Measurements from ENCODE around the gene SLC12A4.

Gene SLC12A4

DNA sequence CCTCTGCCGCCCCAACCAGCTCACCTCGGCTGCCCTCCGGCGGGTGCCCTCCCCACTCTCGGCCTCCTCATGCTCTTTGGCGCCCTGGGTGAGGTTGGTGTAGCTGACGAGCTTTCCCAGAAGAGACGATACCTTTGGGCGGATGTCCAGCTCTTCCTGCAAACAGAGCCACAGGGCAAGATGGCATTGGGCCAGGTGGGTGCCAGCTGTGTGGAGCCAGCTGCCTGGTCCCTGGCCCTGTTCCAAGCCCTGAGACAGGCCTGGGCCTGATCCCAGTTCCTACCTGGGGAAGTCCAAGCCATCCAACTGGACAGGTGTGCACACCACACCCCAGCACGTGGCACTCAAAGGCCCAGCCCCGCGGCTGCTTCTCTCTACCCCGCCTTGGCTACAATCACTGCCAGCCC, 6.9 kb downstream of the SLC12A4 start:
- H3K4me2 ChIP-seq (ENCODE audit: low read depth, low read length, poor library complexity, severe bottlenecking): no peak overlapping the region
- H3K36me3 ChIP-seq (ENCODE audit: low read length): no peaks in the 10 kb centered on the region
- TF ChIP-seq, protein P1, sequence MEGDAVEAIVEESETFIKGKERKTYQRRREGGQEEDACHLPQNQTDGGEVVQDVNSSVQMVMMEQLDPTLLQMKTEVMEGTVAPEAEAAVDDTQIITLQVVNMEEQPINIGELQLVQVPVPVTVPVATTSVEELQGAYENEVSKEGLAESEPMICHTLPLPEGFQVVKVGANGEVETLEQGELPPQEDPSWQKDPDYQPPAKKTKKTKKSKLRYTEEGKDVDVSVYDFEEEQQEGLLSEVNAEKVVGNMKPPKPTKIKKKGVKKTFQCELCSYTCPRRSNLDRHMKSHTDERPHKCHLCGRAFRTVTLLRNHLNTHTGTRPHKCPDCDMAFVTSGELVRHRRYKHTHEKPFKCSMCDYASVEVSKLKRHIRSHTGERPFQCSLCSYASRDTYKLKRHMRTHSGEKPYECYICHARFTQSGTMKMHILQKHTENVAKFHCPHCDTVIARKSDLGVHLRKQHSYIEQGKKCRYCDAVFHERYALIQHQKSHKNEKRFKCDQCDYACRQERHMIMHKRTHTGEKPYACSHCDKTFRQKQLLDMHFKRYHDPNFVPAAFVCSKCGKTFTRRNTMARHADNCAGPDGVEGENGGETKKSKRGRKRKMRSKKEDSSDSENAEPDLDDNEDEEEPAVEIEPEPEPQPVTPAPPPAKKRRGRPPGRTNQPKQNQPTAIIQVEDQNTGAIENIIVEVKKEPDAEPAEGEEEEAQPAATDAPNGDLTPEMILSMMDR (IDR thresholded peaks at IDR 0.05; ENCODE audit: insufficient read depth, low read length, poor library complexity, severe bottlenecking): no peak
- no peak for TF ChIP-seq EZH2phosphoT487 (conservative IDR thresholded peaks at IDR 0.05; ENCODE audit: low read length)
- no peak overlapping the region for H3K4me3 ChIP-seq (ENCODE audit: insufficient read depth, low read length, poor library complexity, severe bottlenecking)
- no peaks in the 10 kb centered on the region for H3K9me2 ChIP-seq (replicated peaks; ENCODE audit: insufficient read depth, low read length)
- H3K27me3 ChIP-seq (ENCODE audit: low read length): no peaks in the 10 kb centered on the region
- H3K79me2 ChIP-seq (ENCODE audit: insufficient read depth, low read length): no peaks in the 10 kb centered on the region
- no peak overlapping the region for H3K9ac ChIP-seq (ENCODE audit: low read length)
- H3K27ac ChIP-seq (ENCODE audit: low read depth, low read length): no peak overlapping the region
- H2AFZ ChIP-seq (ENCODE audit: low read depth, low read length, severe bottlenecking): no peak overlapping the region
- H4K20me1 ChIP-seq (ENCODE audit: low read depth, low read length): no peaks in the 10 kb centered on the region
- no peaks in the 10 kb centered on the region for H3K9me3 ChIP-seq (ENCODE audit: insufficient read depth, low read length)
- H3F3A ChIP-seq (ENCODE audit: insufficient read depth): no peaks in the 10 kb centered on the region

DNA sequence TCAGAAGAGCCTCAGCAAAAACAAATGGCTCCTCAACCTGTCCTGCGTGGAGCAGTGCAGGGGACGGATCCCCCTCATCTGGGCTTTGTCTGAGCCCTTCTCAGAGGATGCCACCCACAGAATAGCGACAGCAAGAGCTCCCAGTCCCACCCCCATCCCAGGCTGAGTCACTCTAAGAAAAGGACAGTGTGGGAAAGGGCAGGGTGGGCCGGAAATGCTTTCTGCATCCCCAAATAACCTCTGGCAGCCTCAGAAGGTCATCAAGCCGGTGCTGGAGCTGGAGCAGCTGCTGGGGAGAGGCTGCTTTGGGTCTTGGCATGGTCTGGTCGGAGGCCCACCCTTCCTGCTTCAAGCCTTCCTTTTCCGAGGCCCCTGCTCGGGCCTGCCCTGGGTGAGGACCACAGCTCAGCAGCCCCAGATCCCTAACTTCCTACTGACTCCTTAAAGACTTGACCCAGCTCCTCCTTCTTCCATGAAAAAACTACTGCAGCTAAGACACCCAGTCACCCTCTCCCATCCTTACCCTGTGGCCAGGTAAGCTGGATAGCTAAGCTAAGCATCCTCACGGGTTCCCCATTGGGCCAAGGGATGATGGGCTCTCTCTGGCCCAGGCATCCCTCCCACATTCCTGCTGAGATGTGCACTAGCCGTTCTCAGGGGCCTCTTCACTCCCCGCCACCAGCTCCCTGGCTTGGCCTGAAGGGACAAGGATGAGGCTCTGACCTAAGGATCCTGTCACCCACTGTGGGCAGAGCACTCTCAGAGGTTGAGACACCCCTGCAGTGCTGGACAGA, 8.7 kb downstream of the SLC12A4 start:
- Histone ChIP-seq H3K9ac (ENCODE audit: low read length) (no peak overlapping the region), H3K27ac (ENCODE audit: low read depth, low read length) (no peak overlapping the region), H3K4me2 (ENCODE audit: low read depth, low read length, poor library complexity, severe bottlenecking) (no peak overlapping the region), H3F3A (ENCODE audit: insufficient read depth) (no peaks in the 10 kb centered on the region), H3K9me2 (replicated peaks; ENCODE audit: insufficient read depth, low read length) (no peaks in the 10 kb centered on the region), H3K4me3 (ENCODE audit: insufficient read depth, low read length, poor library complexity, severe bottlenecking) (no peak overlapping the region), H2AFZ (ENCODE audit: low read depth, low read length, severe bottlenecking) (no peak overlapping the region), H3K79me2 (ENCODE audit: insufficient read depth, low read length) (no peaks in the 10 kb centered on the region), H4K20me1 (ENCODE audit: low read depth, low read length) (no peaks in the 10 kb centered on the region), H3K9me3 (ENCODE audit: insufficient read depth, low read length) (no peaks in the 10 kb centered on the region), H3K27me3 (ENCODE audit: low read length) (no peaks in the 10 kb centered on the region), H3K36me3 (ENCODE audit: low read length) (no peaks in the 10 kb centered on the region)
- TF ChIP-seq, protein P1 (IDR thresholded peaks at IDR 0.05; ENCODE audit: insufficient read depth, low read length, poor library complexity, severe bottlenecking): no peak
- TF ChIP-seq EZH2phosphoT487 (conservative IDR thresholded peaks at IDR 0.05; ENCODE audit: low read length): no peak

DNA sequence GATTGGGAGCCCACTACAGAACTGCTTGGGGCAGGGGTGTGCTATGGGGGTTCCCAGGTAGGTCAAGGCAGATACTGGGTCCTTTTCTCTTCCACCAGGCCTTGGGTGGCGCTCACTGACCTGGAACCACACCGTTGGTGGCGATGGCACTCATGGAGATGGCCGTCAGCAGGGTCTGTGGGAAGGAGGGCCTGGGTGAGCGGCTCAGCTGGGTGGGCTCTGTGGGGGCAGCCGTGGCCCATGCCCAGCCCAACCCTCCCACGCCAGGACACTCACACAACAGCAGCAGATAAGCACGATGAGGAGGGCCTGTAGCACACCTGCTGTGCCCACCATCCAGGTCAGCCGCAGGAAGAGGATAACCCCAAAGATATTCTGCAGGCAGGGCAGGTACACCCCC, 10.8 kb downstream of the SLC12A4 start:
- Histone ChIP-seq H3F3A (ENCODE audit: insufficient read depth) (no peaks in the 10 kb centered on the region), H4K20me1 (ENCODE audit: low read depth, low read length) (no peaks in the 10 kb centered on the region), H3K36me3 (ENCODE audit: low read length) (no peaks in the 10 kb centered on the region), H3K9me3 (ENCODE audit: insufficient read depth, low read length) (no peaks in the 10 kb centered on the region), H3K27me3 (ENCODE audit: low read length) (no peaks in the 10 kb centered on the region), H3K4me3 (ENCODE audit: insufficient read depth, low read length, poor library complexity, severe bottlenecking) (no peak overlapping the region), H3K9ac (ENCODE audit: low read length) (no peak overlapping the region), H3K27ac (ENCODE audit: low read depth, low read length) (no peak overlapping the region), H3K4me2 (ENCODE audit: low read depth, low read length, poor library complexity, severe bottlenecking) (no peak overlapping the region), H3K79me2 (ENCODE audit: insufficient read depth, low read length) (no peaks in the 10 kb centered on the region), H3K9me2 (replicated peaks; ENCODE audit: insufficient read depth, low read length) (no peaks in the 10 kb centered on the region), H2AFZ (ENCODE audit: low read depth, low read length, severe bottlenecking) (no peak overlapping the region)
- TF ChIP-seq, protein P1 (IDR thresholded peaks at IDR 0.05; ENCODE audit: insufficient read depth, low read length, poor library complexity, severe bottlenecking): no peak
- no peak for TF ChIP-seq EZH2phosphoT487 (conservative IDR thresholded peaks at IDR 0.05; ENCODE audit: low read length)

All from SU-DHL-6 (cell line).